ENCODE measurements around the gene MRM2.

MRM2 gene

DNA sequence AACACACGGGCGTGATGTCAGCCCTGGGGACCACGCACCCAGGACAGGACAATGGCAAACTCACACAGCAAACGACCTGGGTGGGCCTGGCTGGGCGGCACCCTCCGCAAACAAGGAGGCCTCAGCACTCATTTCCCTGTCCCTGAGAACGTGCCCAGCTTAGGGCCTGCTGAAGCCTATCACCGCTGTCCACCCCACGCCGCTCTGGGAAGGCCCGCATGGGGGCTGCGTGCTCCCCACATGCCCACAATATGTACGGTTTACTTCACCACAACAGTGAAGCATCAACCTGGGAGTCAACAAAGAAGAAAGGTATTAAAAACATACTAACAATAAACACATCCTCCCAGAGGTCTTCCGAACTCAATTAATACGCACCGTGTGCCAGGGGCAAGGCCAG, 21.5 kb downstream of the MRM2 start:
- H3K4me3 Mint-ChIP-seq, result no peak overlapping the region
- ATAC-seq (replicated peaks; ENCODE audit: extremely low read depth, poor library complexity, severe bottlenecking) (no peak), DNase-seq (ENCODE audit: low spot score in 2 of 2) (no peak)
- no peaks in the 10 kb centered on the region for H3K9me3 Mint-ChIP-seq
- H3K27ac Mint-ChIP-seq (ENCODE audit: low read depth), result no peak overlapping the region
- peaks cover 11% of the 10 kb centered on the region for H3K4me1 Mint-ChIP-seq
- H3K27me3 Mint-ChIP-seq, result no peaks in the 10 kb centered on the region
- H3K36me3 Mint-ChIP-seq (ENCODE audit: insufficient read depth), result peaks cover 16% of the 10 kb centered on the region

DNA sequence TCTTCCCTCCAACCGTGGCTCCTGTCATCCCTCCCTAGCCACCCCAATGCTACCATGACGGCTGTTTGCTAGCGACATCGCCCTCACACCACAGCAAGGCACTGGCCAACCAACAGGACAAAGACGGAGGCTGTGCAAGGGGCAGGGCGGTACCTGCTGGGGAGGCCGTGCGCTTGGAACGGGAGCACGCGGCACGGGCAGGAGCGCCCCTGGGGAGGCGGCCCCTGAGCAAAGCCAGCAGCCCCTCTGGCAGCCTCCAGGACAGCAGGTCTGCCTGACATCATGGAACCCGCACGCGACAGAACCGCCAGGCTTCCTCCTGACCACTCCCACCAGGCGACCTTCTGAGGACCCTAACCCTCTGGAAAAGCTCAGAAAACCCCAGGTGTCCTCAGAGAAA, 22.0 kb downstream of the MRM2 start:
- Mint-ChIP-seq H3K27ac (ENCODE audit: low read depth) (no peak overlapping the region), H3K9me3 (no peaks in the 10 kb centered on the region), H3K4me3 (no peak overlapping the region), H3K27me3 (no peaks in the 10 kb centered on the region), H3K36me3 (ENCODE audit: insufficient read depth) (peaks cover 18% of the 10 kb centered on the region), H3K4me1 (peaks cover 15% of the 10 kb centered on the region)
- ATAC-seq (replicated peaks; ENCODE audit: extremely low read depth, poor library complexity, severe bottlenecking) (no peak), DNase-seq (ENCODE audit: low spot score in 2 of 2) (no peak)

DNA sequence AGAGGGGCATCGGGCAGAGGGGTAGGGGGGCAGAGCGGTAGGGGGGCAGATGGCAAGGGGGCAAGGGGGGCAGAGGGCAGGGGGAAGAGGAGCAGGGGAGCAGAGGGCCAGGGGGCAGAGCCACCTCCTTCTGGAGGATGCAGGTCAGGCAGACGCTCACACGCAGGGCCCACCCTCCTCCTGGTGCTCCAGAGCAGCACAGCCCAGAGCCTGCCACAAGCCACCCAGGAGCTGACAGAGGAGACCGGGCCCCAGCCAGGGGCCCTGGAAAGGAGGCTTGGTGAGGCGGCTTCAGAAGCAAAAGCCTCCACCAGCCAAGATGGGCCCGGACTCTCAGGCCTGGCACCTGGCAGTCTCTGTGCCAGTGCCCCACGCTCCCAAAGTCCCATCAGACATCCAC, 22.4 kb downstream of the MRM2 start:
- H3K36me3 Mint-ChIP-seq (ENCODE audit: insufficient read depth), result peaks cover 19% of the 10 kb centered on the region
- no peak overlapping the region for H3K4me3 Mint-ChIP-seq
- DNase-seq (ENCODE audit: low spot score in 2 of 2) (no peak), ATAC-seq (replicated peaks; ENCODE audit: extremely low read depth, poor library complexity, severe bottlenecking) (no peak)
- H3K27me3 Mint-ChIP-seq, result no peaks in the 10 kb centered on the region
- H3K9me3 Mint-ChIP-seq, result no peaks in the 10 kb centered on the region
- peaks cover 15% of the 10 kb centered on the region for H3K4me1 Mint-ChIP-seq
- peak overlapping the region; percentile 29 for H3K27ac Mint-ChIP-seq (ENCODE audit: low read depth)

DNA sequence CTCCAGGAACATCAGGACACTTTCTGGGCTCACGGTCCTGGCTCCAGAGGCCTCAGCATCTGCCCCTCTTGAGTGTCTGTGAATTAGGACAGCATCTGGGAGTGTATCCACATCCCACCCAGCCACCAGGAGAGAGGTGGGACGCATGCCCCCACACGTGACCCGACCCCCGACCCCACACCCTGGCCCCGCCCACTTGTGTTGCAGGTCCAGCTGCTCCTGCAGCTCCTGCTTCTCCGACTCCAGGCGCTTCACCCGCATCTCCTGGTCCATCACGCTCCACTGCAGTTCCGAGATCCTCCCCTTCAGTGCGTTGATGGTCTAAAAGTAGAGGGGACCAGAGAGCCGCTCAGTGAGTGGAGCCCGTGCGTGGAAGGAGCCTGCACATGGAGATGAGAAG, 22.9 kb downstream of the MRM2 start:
- H3K36me3 Mint-ChIP-seq (ENCODE audit: insufficient read depth), result peaks cover 20% of the 10 kb centered on the region

DNA sequence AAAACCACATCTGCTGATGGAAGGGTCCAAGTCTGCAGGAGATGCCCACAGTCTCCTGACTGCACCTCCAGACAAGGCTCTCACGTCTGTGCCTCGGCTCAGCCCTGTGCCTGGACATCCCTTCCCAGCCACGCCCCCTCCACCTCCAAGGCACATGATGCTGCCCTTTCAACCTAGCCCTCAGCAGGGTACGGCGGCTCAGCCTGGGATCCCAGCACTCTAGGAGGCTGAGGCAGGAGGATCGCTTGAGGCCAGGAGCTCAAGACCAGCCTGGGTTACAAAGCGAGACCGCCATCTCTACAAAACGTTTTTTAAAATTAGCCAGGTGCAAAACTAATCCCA, 23.6 kb downstream of the MRM2 start:
- Mint-ChIP-seq H3K27me3 (no peaks in the 10 kb centered on the region), H3K27ac (ENCODE audit: low read depth) (no peak overlapping the region), H3K9me3 (no peaks in the 10 kb centered on the region), H3K36me3 (ENCODE audit: insufficient read depth) (peaks cover 21% of the 10 kb centered on the region), H3K4me3 (no peak overlapping the region), H3K4me1 (peaks cover 19% of the 10 kb centered on the region)
- DNase-seq (ENCODE audit: low spot score in 2 of 2) (no peak), ATAC-seq (replicated peaks; ENCODE audit: extremely low read depth, poor library complexity, severe bottlenecking) (no peak)

More for the DNA sequence above, 22.9 kb downstream of the MRM2 start:
- Mint-ChIP-seq H3K9me3 (no peaks in the 10 kb centered on the region), H3K4me1 (peaks cover 16% of the 10 kb centered on the region), H3K4me3 (no peak overlapping the region), H3K27ac (ENCODE audit: low read depth) (peak overlapping the region; percentile 29), H3K27me3 (no peaks in the 10 kb centered on the region)
- ATAC-seq (replicated peaks; ENCODE audit: extremely low read depth, poor library complexity, severe bottlenecking) (no peak), DNase-seq (ENCODE audit: low spot score in 2 of 2) (no peak)

DNA sequence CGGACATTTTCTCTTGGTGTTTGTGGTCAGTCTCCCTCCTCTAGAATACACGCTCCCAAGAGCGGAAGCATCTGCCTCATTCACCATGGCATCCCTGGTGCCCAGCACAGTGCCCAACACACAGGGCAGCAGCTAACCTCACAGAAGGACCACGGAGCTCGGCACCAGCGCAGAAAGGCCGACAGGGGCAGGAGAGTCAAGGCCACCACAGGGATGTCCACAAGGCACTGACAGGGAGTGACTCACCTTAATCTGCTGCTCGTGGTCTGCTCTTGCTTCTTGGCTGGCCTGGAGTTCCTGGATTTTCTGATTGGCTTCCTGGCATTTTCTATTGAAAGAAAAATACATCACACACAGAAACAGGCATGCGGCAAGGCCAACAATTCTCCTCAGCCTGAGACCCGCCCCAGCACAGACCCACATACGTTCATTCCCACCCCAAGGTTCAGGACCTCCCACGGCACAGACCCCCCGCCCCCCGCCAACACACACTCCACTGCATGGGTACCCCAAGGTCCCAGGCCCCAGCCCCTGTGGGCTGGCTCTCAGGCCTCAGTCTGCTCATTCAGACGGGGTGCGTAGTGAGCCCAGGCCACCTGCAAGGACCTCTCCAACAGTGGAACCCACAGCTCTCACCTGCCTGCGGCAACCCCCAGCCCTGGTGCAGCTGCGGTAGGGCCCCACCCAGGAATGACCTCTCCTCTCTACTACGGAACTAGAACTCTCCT, 24.1 kb downstream of the MRM2 start:
- DNase-seq (ENCODE audit: low spot score in 2 of 2), result no peak
- peaks cover 21% of the 10 kb centered on the region for H3K36me3 Mint-ChIP-seq (ENCODE audit: insufficient read depth)
- ATAC-seq (replicated peaks; ENCODE audit: extremely low read depth, poor library complexity, severe bottlenecking), result no peak

DNA sequence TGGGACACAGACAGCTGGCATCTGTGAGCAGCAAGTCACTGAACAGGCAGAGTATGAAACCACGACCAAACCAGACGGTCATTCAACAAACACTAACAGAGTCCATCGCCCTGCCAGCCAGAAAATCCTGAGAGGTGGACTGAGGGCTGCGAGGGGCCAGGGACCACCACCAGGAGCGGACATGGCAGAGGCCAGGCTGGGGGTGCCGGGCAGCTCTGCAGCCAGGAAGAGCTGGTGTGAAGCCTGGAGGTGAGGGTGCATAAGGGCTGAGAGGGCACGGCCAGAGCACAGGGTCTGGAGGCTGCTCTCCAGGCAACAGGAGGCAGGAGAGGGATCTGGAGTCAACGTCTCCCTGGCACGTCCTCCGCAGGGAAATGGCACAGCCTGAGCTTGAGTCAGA, 24.8 kb downstream of the MRM2 start:
- DNase-seq (ENCODE audit: low spot score in 2 of 2) (no peak), ATAC-seq (replicated peaks; ENCODE audit: extremely low read depth, poor library complexity, severe bottlenecking) (no peak)
- Mint-ChIP-seq H3K27ac (ENCODE audit: low read depth) (no peak overlapping the region), H3K4me1 (peaks cover 19% of the 10 kb centered on the region), H3K4me3 (no peak overlapping the region), H3K9me3 (no peaks in the 10 kb centered on the region), H3K36me3 (ENCODE audit: insufficient read depth) (peaks cover 21% of the 10 kb centered on the region), H3K27me3 (no peaks in the 10 kb centered on the region)

More for the DNA sequence above, 24.1 kb downstream of the MRM2 start:
- Mint-ChIP-seq H3K4me3 (no peak overlapping the region), H3K4me1 (peaks cover 19% of the 10 kb centered on the region), H3K27me3 (no peaks in the 10 kb centered on the region), H3K27ac (ENCODE audit: low read depth) (no peak overlapping the region), H3K9me3 (no peaks in the 10 kb centered on the region)

DNA sequence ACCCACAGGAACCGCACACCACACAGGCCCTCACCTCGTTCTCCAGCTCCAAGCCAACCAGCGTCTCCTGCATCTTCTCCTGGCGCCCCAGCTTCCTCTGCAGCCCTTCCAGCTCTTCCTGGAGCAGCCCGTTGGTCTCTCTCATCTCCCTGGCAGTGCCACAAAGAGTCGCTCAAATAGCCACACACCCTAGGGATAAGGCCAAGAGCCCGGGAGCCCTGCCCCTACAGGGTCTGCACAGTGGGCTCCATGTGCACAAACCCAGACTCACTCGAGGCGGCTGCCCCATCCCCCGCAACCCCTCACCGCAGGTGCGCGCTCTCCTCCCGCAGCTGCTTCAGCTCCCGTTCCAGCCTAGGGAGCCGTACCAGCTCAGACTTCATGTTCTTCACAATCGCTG, 26.2 kb downstream of the MRM2 start:
- H3K27ac Mint-ChIP-seq (ENCODE audit: low read depth), result no peak overlapping the region
- H3K4me3 Mint-ChIP-seq, result no peak overlapping the region
- H3K9me3 Mint-ChIP-seq, result no peaks in the 10 kb centered on the region
- no peaks in the 10 kb centered on the region for H3K27me3 Mint-ChIP-seq
- H3K36me3 Mint-ChIP-seq (ENCODE audit: insufficient read depth), result peaks cover 18% of the 10 kb centered on the region
- H3K4me1 Mint-ChIP-seq, result peaks cover 19% of the 10 kb centered on the region
- ATAC-seq (replicated peaks; ENCODE audit: extremely low read depth, poor library complexity, severe bottlenecking) (no peak), DNase-seq (ENCODE audit: low spot score in 2 of 2) (no peak)

DNA sequence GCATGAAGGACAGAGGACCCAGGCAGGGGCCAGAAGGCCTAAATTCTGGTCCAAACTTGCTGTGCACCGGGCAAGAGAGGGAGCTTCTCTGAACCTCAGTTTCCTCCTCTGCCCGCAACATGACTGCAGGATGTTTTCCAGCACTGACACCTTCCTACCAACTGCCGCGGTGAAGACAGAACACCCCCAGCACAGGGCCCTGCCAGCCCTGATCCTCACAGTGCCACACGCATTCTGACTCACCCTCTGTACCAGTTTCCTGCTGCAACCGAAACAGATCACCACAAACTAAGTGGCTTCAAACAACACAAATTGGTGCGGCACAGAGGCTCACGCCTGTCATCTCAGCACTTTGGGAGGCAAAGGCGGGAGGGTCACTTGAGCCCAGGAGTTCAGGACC, 27.4 kb downstream of the MRM2 start:
- Mint-ChIP-seq H3K36me3 (ENCODE audit: insufficient read depth) (peaks cover 18% of the 10 kb centered on the region), H3K4me1 (peaks cover 14% of the 10 kb centered on the region), H3K9me3 (no peaks in the 10 kb centered on the region), H3K27me3 (no peaks in the 10 kb centered on the region), H3K4me3 (no peak overlapping the region), H3K27ac (ENCODE audit: low read depth) (no peak overlapping the region)
- ATAC-seq (replicated peaks; ENCODE audit: extremely low read depth, poor library complexity, severe bottlenecking), result no peak
- DNase-seq (ENCODE audit: low spot score in 2 of 2), result no peak

DNA sequence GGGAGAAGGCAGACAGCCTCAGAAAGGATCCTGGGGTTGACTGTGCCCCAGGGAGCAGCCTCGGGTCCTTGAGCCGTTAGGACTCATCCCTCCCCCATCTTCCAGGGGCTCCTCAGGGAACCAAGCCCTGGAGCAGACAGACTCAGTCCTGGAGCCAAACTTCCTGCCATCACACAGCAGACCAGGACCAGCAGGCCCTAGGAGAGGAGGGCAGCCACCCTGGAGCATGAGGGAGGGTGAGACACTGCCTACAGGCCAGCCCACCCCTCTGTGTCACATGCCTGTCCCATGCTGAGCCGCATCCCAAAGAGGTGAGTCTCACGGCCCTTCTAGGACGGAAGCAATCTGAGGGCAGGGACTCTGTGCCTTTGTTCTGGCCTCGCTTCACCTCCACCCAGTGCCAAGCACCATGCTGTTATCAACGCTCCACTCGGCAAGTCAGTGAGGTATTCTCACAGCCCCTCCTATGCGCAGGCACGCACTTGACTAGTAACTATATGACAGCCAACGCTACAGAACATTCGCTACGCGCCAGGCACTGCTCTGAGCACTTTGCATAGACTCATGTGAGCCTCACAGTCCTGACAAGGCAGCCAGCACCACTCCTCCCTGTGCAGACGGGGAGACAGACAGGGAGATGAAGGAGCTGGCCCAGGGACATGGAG, 28.3 kb downstream of the MRM2 start:
- Mint-ChIP-seq H3K4me1 (peaks cover 14% of the 10 kb centered on the region), H3K36me3 (ENCODE audit: insufficient read depth) (peaks cover 18% of the 10 kb centered on the region), H3K27ac (ENCODE audit: low read depth) (peak overlapping the region; percentile 38), H3K9me3 (no peaks in the 10 kb centered on the region), H3K27me3 (no peaks in the 10 kb centered on the region), H3K4me3 (no peak overlapping the region)
- no peak for ATAC-seq (replicated peaks; ENCODE audit: extremely low read depth, poor library complexity, severe bottlenecking)
- DNase-seq (ENCODE audit: low spot score in 2 of 2), result no peak

DNA sequence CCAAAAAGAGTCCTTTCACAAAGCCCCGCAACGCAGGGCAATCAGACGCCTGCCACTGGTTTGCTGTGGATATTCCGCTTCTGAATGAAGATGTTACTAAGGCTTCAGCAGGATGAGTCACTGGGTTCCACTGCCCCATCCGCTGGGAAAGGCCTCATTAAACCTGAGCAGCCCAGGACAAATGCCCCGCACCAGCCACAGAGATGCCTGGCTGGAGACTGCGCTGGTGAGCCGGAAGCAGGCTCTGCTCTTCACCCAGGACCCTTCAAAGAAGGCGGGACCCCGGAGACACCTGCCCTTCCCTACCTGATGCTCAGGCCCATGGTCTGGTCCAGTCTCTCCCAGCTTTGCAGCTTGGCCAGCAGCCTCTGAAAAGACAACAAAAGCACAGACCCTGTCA, 29.1 kb downstream of the MRM2 start:
- H3K4me1 Mint-ChIP-seq, result peaks cover 14% of the 10 kb centered on the region
- no peak overlapping the region for H3K27ac Mint-ChIP-seq (ENCODE audit: low read depth)
- H3K36me3 Mint-ChIP-seq (ENCODE audit: insufficient read depth), result peaks cover 16% of the 10 kb centered on the region
- H3K9me3 Mint-ChIP-seq, result no peaks in the 10 kb centered on the region
- no peak overlapping the region for H3K4me3 Mint-ChIP-seq
- no peak for DNase-seq (ENCODE audit: low spot score in 2 of 2)
- H3K27me3 Mint-ChIP-seq, result no peaks in the 10 kb centered on the region
- ATAC-seq (replicated peaks; ENCODE audit: extremely low read depth, poor library complexity, severe bottlenecking), result no peak

DNA sequence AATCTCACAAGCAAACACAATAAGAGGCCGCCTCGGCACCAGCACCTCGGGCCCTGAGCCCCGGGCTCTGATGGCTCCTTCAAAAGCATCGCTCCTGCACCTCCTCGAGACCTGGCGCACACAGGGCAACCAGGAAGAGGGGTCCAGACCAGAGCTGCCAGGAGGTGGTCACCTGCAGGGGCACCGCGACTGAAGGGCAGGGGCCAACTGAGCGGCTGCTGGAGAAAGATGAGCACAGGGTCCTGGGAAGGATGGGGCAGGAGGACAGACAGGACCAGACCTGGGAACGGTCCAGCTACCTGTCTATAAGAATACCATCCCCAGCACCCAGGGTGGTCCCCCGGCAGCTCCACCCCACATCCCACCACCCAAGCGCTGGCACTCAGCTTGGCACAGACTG, 30.1 kb downstream of the MRM2 start:
- Mint-ChIP-seq H3K36me3 (ENCODE audit: insufficient read depth) (peaks cover 12% of the 10 kb centered on the region), H3K9me3 (no peaks in the 10 kb centered on the region), H3K27me3 (no peaks in the 10 kb centered on the region), H3K4me1 (peaks cover 14% of the 10 kb centered on the region), H3K27ac (ENCODE audit: low read depth) (no peak overlapping the region), H3K4me3 (no peak overlapping the region)
- DNase-seq (ENCODE audit: low spot score in 2 of 2), result no peak
- ATAC-seq (replicated peaks; ENCODE audit: extremely low read depth, poor library complexity, severe bottlenecking), result no peak

DNA sequence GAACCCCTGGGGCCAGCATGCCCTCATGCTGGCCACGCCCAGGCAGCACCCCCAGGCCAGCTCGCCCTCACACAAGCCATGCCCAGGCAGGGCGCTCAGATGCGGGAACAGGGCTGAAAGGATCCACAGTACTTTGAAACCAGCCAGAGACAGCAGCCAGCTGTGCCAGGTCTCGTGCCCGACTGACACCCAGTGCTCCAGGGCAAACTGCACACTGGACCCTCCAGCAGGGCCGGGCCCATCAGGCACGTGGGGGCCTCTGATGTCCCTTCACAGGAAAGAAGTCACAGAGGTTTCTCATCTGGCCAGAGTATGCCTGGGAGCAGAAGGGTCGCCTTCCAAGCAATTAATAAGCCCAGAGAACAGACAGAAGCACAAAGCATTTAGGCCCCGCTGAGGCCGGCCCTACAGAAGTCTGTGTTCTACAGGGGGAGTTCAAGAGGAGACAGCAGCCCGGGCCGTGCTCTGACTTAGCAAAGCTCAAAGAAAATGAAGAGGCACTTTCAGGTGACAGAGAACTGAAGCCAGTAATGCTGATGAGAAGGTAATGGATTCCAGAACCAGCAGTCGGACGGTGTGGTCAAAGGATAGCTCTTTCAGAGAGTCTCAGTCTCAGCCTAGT, 30.6 kb downstream of the MRM2 start:
- peak overlapping the region; percentile 41 for H3K27ac Mint-ChIP-seq (ENCODE audit: low read depth)
- H3K4me1 Mint-ChIP-seq, result peaks cover 14% of the 10 kb centered on the region
- DNase-seq (ENCODE audit: low spot score in 2 of 2) (no peak), ATAC-seq (replicated peaks; ENCODE audit: extremely low read depth, poor library complexity, severe bottlenecking) (no peak)
- no peaks in the 10 kb centered on the region for H3K27me3 Mint-ChIP-seq
- no peak overlapping the region for H3K4me3 Mint-ChIP-seq
- H3K9me3 Mint-ChIP-seq, result no peaks in the 10 kb centered on the region
- H3K36me3 Mint-ChIP-seq (ENCODE audit: insufficient read depth), result peaks cover 13% of the 10 kb centered on the region

All from central memory CD8-positive, alpha-beta T cell (primary cell).